SHP77 treated with DMSO at 0.1 percent for 48 hours (cell line): Measurements from ENCODE around the gene TMPRSS4.

Source experiments
- DNase-seq: peaks from one replicate; lab custom pipeline; 2025; lab: John Stamatoyannopoulos, UW

The TMPRSS4 gene

GRCh38 chr11:118105657-118106305 is 28.9 kb downstream of the TMPRSS4 start:
- no peak for DNase-seq

- no peak for DNase-seq
These were observed 30.0 kb downstream of the TMPRSS4 start for GRCh38 chr11:118106789-118107335.

- no peak for DNase-seq
These were observed 31.6 kb downstream of the TMPRSS4 start for GRCh38 chr11:118108513-118108912.

GRCh38 chr11:118109231-118109630 is 32.4 kb downstream of the TMPRSS4 start:
- no peak for DNase-seq

- DNase-seq: no peak
These were observed 34.3 kb downstream of the TMPRSS4 start for GRCh38 chr11:118111019-118111743.

GRCh38 chr11:118111744-118112035 is 34.8 kb downstream of the TMPRSS4 start:
- DNase-seq: no peak

- no peak for DNase-seq
These were observed 36.0 kb downstream of the TMPRSS4 start for GRCh38 chr11:118112711-118113430.

GRCh38 chr11:118114266-118114665 is 37.4 kb downstream of the TMPRSS4 start:
- DNase-seq: no peak

GRCh38 chr11:118115048-118115447 is 38.2 kb downstream of the TMPRSS4 start:
- no peak for DNase-seq

GRCh38 chr11:118117790-118118601 is 41.1 kb downstream of the TMPRSS4 start:
- DNase-seq: no peak

- no peak for DNase-seq
These were observed 43.9 kb downstream of the TMPRSS4 start for GRCh38 chr11:118120793-118121192.

- no peak for DNase-seq
These were observed 48.2 kb downstream of the TMPRSS4 start for GRCh38 chr11:118124929-118125535.

- DNase-seq: no peak
These were observed 49.4 kb downstream of the TMPRSS4 start for GRCh38 chr11:118126082-118126838.

GRCh38 chr11:118128310-118128709 is 51.4 kb downstream of the TMPRSS4 start:
- DNase-seq: no peak

GRCh38 chr11:118128721-118129470 is 52.0 kb downstream of the TMPRSS4 start:
- no peak for DNase-seq

- DNase-seq: no peak
These were observed 52.7 kb downstream of the TMPRSS4 start for GRCh38 chr11:118129471-118130172.

- DNase-seq: no peak
These were observed 55.7 kb downstream of the TMPRSS4 start for GRCh38 chr11:118132385-118133151.

- DNase-seq: no peak
These were observed 56.9 kb downstream of the TMPRSS4 start for GRCh38 chr11:118133816-118134215.
